ENCODE data around the gene ELP2. TPM values are rescaled to one million over a fixed set of nuclear protein-coding genes. Genes with fewer than 3 reads are reported as not detected.

ELP2 gene
- total RNA-seq, 1 experiment from 2014 or later: 100 TPM

DNA sequence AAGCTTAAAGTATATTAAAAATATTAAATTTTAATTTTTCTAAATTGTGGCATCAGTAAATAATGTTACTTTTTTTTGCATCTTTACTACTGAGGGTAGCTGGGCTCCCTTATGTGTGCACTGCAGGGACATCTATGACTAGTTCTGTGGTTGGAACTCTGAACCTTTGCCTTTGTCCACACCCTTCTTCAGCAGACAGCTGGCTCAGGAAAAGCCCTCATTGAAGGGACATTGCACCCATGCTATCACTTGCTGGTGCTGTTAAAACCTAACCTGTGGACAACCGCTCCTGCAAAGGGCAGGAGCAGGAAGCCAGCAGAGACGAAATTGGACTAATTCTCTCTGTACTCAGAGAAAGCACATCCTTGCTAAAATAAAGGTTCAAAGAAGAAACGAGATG is 87.6 kb downstream of the ELP2 start:
- BruUV-seq (replicated peaks): no TSS peak
- Mint-ChIP-seq H3K9me3 (ENCODE audit: unreplicated experiment) (no peaks in the 10 kb centered on the region), H3K36me3 (ENCODE audit: insufficient read depth, unreplicated experiment) (peaks cover 89% of the 10 kb centered on the region), H3K4me3 (ENCODE audit: unreplicated experiment) (no peak overlapping the region), H3K27me3 (ENCODE audit: insufficient read depth, unreplicated experiment) (no peaks in the 10 kb centered on the region), H3K4me1 (ENCODE audit: insufficient read depth, unreplicated experiment) (no peaks in the 10 kb centered on the region), H3K27ac (ENCODE audit: low read depth, unreplicated experiment) (no peak overlapping the region)
- TF ChIP-seq, protein P1, sequence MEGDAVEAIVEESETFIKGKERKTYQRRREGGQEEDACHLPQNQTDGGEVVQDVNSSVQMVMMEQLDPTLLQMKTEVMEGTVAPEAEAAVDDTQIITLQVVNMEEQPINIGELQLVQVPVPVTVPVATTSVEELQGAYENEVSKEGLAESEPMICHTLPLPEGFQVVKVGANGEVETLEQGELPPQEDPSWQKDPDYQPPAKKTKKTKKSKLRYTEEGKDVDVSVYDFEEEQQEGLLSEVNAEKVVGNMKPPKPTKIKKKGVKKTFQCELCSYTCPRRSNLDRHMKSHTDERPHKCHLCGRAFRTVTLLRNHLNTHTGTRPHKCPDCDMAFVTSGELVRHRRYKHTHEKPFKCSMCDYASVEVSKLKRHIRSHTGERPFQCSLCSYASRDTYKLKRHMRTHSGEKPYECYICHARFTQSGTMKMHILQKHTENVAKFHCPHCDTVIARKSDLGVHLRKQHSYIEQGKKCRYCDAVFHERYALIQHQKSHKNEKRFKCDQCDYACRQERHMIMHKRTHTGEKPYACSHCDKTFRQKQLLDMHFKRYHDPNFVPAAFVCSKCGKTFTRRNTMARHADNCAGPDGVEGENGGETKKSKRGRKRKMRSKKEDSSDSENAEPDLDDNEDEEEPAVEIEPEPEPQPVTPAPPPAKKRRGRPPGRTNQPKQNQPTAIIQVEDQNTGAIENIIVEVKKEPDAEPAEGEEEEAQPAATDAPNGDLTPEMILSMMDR (IDR thresholded peaks at IDR 0.05; ENCODE audit: unreplicated experiment): no peak
- CTCF ChIA-PET: interaction anchor here (1.3 kb wide), 1 partner anchor 67 kb away, joined by 4 read pairs; no protein-coding TSS in a partner anchor
- POLR2A ChIA-PET: interaction anchor here (0.6 to 3.2 kb wide), 2 partner anchors 30 to 605 kb away, joined by 3 to 12 read pairs; partner anchors contain the start of gene MOCOS
- intact Hi-C loops (cut with micrococcal nuclease): no loop called here
- DNase-seq (ENCODE audit: unreplicated experiment): no peak

DNA sequence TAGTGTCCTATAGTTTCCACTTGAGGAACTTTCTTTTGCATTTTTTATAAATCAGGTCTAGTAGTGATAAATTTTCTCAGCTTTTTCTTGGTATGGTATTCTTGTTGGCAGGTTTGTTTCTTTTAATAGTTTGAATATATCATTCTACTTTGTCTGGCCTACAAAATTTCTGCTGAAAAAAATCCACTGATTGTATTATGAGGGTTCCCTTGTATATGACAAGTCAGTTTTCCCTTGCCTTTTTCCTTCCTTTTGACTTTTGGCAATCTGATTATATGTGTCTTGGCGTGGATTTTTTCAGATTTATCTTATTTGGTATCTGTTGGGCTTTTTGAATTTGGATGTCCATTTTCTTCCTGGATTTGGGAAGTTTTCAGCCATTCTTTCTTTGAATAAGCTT is 99.5 kb downstream of the ELP2 start:
- CTCF ChIA-PET: no interaction called here
- H3K27ac Mint-ChIP-seq (ENCODE audit: low read depth, unreplicated experiment): no peak overlapping the region

More for the DNA sequence above, 99.5 kb downstream of the ELP2 start:
- TF ChIP-seq, protein P1 (IDR thresholded peaks at IDR 0.05; ENCODE audit: unreplicated experiment): no peak
- H3K4me3 Mint-ChIP-seq (ENCODE audit: unreplicated experiment): no peak overlapping the region
- intact Hi-C loops (cut with micrococcal nuclease): no loop called here
- BruUV-seq (replicated peaks): no TSS peak
- DNase-seq (ENCODE audit: unreplicated experiment): no peak
- POLR2A ChIA-PET: interaction anchor here (0.6 to 1.1 kb wide), 3 partner anchors 17 to 71 kb away, joined by 3 read pairs; no protein-coding TSS in a partner anchor
- no peaks in the 10 kb centered on the region for H3K27me3 Mint-ChIP-seq (ENCODE audit: insufficient read depth, unreplicated experiment)
- peaks cover 27% of the 10 kb centered on the region for H3K9me3 Mint-ChIP-seq (ENCODE audit: unreplicated experiment)
- H3K36me3 Mint-ChIP-seq (ENCODE audit: insufficient read depth, unreplicated experiment): peaks cover 85% of the 10 kb centered on the region
- H3K4me1 Mint-ChIP-seq (ENCODE audit: insufficient read depth, unreplicated experiment): no peaks in the 10 kb centered on the region

Other genes with a start within 250 kb of the ELP2 start
- 89.1 and 116 TPM in 2 replicates for gene RPRD1A, start 62.3 kb upstream of the ELP2 start, total RNA-seq (2022)
- gene SLC39A6, start 559 bp upstream of the ELP2 start, total RNA-seq (2022): 49.7 and 53.5 TPM in 2 replicates
- 69.1 and 81.1 TPM in 2 replicates for gene MOCOS, start 57.6 kb downstream of the ELP2 start, total RNA-seq (2022)
- 5.0 and 5.3 TPM in 2 replicates for gene FHOD3, start 167.8 kb downstream of the ELP2 start, total RNA-seq (2022)